Aorta (tissue), 5 donors: ENCODE results near the gene MRPS2. TPM values are rescaled to one million over a fixed set of nuclear protein-coding genes. Genes with fewer than 3 reads are reported as not detected.
A peak's percentile ranks its signal among the peaks of the same experiment; 100 is the strongest.

Experiments used
- ATAC-seq: fragments of 200-7000 bp; cut with Tn5 transposase; one replicate; pipeline ENCODE4 v1.9.1; 2022; ENCODE audit warnings: moderate library complexity; ENCODE audit not compliant: low FRiP score
- DNase-seq, 2 donors: peaks; one replicate each; pipeline ENCODE4 v3.0.0-alpha.2; 2020
- H3K27ac ChIP-seq, 2 donors: one replicate each; pipeline ENCODE4 v1.5.1; 2013; ENCODE audit warnings: low read length in 2 of 2, mild to moderate bottlenecking in 2 of 2, moderate library complexity in 2 of 2, control low read depth in 1 of 2, inconsistent platforms in 1 of 2, low read depth in 1 of 2
- H3K27me3 ChIP-seq, 2 donors: one replicate each; pipeline ENCODE4 v1.6.1; 2013; ENCODE audit warnings: control low read depth in 1 of 2, low read length in 1 of 2, mild to moderate bottlenecking in 1 of 2, moderate library complexity in 1 of 2; ENCODE audit not compliant: insufficient read depth in 2 of 2, control insufficient read depth in 1 of 2
- H3K36me3 ChIP-seq, 2 donors: one replicate each; pipeline ENCODE4 v1.6.1; 2013; ENCODE audit warnings: control low read depth in 1 of 2, low read length in 1 of 2, mild to moderate bottlenecking in 1 of 2; ENCODE audit not compliant: insufficient read depth in 2 of 2, control insufficient read depth in 1 of 2
- H3K4me1 ChIP-seq, 2 donors: one replicate each; pipeline ENCODE4 v1.6.1; 2013; ENCODE audit warnings: low read length in 2 of 2, control low read depth in 1 of 2, mild to moderate bottlenecking in 1 of 2, moderate library complexity in 1 of 2; ENCODE audit not compliant: insufficient read depth in 2 of 2, control insufficient read depth in 1 of 2
- H3K4me3 ChIP-seq, 2 donors: one replicate each; pipeline ENCODE4 v1.5.1; 2013; ENCODE audit warnings: low read length in 2 of 2, control low read depth in 1 of 2, mild to moderate bottlenecking in 1 of 2
- H3K9me3 ChIP-seq: one replicate; pipeline ENCODE4 v1.6.1; 2013; ENCODE audit warnings: mild to moderate bottlenecking, low read length; ENCODE audit not compliant: control insufficient read depth
- WGBS, 2 donors: extraction: QIAGEN DNeasy Blood & Tissue Kit; methylation state at CpG; one replicate each; pipeline ENCODE4 v1.1.7; 2013; 5-methylcytosine and 5-hydroxymethylcytosine counted together
- intact Hi-C, 2 donors: fragments of 100-400 bp; cut with DNase I; formaldehyde crosslinking; loops; one replicate each; pipeline versions ENCODE4 v1.14.2 to v1.15.0; 2022
- polyA plus RNA-seq, 2 donors: library from polyadenylated mRNA; stranded (reverse); fragments of 200-250 nt; gene quantifications; one replicate each; pipeline ENCODE4 v1.2.3, GENCODE V29; 2013
- total RNA-seq, 2 donors: library from RNA; stranded (reverse); fragmentation: NEBNext Ultra II Directional; extraction: Animal tissue kit (Norgen Biotek cat#: 25700); gene quantifications; one replicate each; pipeline ENCODE4 v1.2.1, GENCODE V29; 2021
- donor health status: healthy with polysubstance abuse.
- donor health status: Bipolar disorder and iron deficiency.
- donor health status: DM: no; HTN: no; CAD: no.
- donor health status: DM: no; HTN: no; CAD: no.
- donor health status: DM: yes; HTN: yes; CAD: no.

MRPS2 gene
- total and polyA plus RNA-seq, 4 donors: 15.5 to 30.5 (median 18.3) TPM

DNA sequence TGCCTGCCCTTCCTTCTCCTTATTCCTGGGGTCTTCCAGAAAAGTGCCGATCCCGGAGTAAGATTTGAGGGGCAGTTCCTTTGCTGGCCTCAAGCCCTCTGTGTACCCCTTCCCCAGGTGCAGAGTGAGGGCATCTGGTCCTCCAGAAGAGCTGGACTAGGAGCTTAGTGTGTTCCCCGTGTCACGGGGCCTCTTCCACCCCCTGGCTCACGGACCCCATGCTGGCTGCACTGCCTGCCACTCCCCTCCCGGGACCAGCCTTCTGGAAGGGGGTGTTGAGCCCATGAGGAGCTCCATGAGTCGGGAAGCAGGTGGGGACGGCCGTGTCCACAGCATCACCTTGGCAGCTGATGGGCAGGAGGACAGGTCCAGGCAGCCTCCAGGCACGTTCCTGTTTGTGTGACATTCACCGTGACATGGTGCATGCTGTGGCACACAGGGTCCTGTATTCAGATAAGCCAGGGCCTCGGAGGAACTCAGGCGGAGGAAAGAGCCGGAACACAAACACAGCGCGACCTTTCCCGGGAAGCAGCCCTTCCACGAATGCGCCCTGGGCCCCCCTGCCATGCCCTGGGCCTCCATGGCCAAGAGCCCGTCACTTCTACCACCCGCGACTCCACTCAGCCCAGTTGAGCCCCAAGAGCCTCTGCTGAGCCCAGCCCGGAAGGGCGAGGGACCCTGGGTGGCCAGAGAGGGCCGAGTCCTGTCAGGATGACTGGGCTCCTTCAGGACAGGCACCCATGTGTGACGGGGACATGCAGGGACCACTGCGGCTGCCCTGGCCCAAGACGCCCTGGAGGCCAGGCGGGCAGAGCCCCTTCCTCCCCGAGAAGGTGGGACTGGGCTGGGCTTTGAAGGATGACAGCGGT lies 14.8 kb downstream of the MRPS2 start:
- Histone ChIP-seq H3K27me3 (no peaks in the 10 kb centered on the region), H3K4me3 (no peak overlapping the region), H3K36me3 (no peaks in the 10 kb centered on the region), H3K27ac (no peak overlapping the region), H3K4me1 (no peaks in the 10 kb centered on the region), H3K9me3 (no peaks in the 10 kb centered on the region)
- DNase-seq (peak in 1 of 2 donors; percentile 56), ATAC-seq (no peak)
- WGBS, 2 donors: 77 to 84% methylated on average over 31 of the region's 31 CpGs
- intact Hi-C loops: no loop called here

DNA sequence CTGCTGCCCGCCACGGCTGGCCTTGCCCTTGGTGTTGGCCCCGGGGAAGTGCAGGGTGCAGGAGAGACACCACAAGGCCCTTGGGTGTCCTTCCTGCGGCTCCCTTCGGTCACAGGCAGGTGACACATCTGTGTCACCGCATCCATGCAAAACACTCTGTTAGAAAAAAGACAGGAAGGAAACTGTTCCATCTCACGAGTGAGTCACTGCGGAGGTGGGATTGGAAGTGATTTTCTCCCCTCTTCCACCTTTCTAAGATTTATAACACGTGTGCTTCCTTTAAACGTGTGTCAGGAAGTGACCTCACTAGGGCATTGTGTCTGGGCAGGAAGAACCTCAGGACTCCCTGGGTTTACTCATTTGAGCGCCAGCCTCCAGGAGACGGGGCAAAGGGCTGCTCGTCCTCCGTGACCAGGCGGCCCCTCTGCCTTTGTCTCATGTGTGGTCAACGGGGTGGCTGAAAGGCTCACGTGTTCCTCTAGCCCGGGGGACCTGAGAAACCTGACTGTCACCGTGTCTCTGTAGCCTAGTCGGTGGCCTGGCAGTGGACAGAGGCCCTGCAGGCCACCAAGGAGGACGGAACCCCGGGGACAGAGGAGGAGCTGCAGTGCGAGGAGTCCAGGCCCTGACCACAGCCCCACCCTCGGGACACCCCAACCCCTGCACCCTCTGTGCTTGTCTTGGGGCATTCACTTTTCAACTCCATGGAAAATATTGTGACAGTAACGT lies 15.8 kb downstream of the MRPS2 start:
- Histone ChIP-seq H3K9me3 (no peaks in the 10 kb centered on the region), H3K27ac (no peak overlapping the region), H3K27me3 (no peaks in the 10 kb centered on the region), H3K4me1 (no peaks in the 10 kb centered on the region), H3K36me3 (no peaks in the 10 kb centered on the region), H3K4me3 (no peak overlapping the region)
- intact Hi-C loops: no loop called here
- ATAC-seq (no peak), DNase-seq (peak in 1 of 2 donors; percentile 67)
- WGBS, 2 donors: 79 to 80% methylated on average over 23 to 25 of the region's 25 CpGs

- Histone ChIP-seq H3K4me1 (no peaks in the 10 kb centered on the region), H3K27me3 (no peaks in the 10 kb centered on the region), H3K27ac (no peak overlapping the region), H3K9me3 (no peaks in the 10 kb centered on the region), H3K36me3 (no peaks in the 10 kb centered on the region), H3K4me3 (no peak overlapping the region)
- 89 to 91% methylated on average over 24 of the region's 24 CpGs for WGBS, 2 donors
- DNase-seq: peak in 1 of 2 donors; percentile 56
- no peak for ATAC-seq
- intact Hi-C loops: no loop called here
These were observed 16.9 kb downstream of the MRPS2 start for GRCh38 chr9:135517407-135517822.

DNA sequence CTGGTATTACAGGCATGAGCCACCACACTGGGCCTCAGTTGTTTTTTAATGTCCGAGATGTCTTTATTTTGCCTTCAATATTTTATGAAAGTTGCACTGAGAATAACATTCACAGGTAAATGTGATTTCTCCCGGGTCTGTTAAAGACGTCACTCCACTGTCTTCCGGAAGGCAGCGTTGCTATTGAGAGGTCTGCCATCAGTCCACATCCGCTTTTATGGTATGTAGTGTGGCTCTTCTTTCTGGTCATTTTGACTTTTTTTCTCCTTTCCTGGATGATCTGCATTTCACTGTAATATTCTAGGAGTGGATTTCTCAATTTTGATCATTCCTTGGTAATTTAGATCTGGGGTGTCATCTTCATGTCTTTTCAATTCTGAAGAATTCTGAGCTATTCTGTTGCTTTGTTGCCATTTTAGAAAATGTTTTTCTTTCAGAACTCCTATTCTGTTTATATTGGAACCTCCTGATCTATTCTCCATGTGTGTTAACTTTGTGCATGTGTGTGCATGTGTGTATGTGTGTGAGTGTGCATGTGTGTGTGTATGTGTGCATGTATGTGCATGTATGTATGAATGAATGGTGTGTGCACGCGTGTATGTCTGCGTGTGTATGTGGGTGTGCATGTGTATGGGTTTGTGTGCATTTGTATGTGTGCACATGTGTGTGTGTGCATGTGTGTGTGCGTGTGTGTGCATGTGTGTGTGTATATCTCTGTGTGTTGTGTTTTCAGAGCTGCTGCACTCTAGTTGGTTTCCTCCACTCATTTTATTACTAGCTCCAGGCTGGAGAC lies 18.9 kb downstream of the MRPS2 start:
- intact Hi-C loops: no loop called here
- 92 to 93% methylated on average over 10 of the region's 10 CpGs for WGBS, 2 donors
- no peak for DNase-seq

GRCh38 chr9:135520916-135521607 lies 20.6 kb downstream of the MRPS2 start, which contains the start of gene LCN1:
TSS of gene LCN1 (plus strand) at chr9:135521440. CDS start at chr9:135521498, 58 bp downstream.
- Histone ChIP-seq H3K4me1 (no peaks in the 10 kb centered on the region), H3K27ac (no peak within 1 kb of the TSS), H3K36me3 (no peaks in the 10 kb centered on the region), H3K9me3 (no peaks in the 10 kb centered on the region), H3K27me3 (no peaks in the 10 kb centered on the region), H3K4me3 (no peak within 1 kb of the TSS)
- WGBS, 2 donors: 80 to 82% methylated on average over 18 of the region's 18 CpGs
- intact Hi-C loops: no loop called here
- DNase-seq (peak in 1 of 2 donors; percentile 47), ATAC-seq (no peak)

More for the DNA sequence above, 18.9 kb downstream of the MRPS2 start:
- H3K9me3 ChIP-seq: no peaks in the 10 kb centered on the region
- H3K4me1 ChIP-seq: no peaks in the 10 kb centered on the region
- no peak overlapping the region for H3K27ac ChIP-seq
- H3K27me3 ChIP-seq: no peaks in the 10 kb centered on the region
- no peak for ATAC-seq
- H3K36me3 ChIP-seq: no peaks in the 10 kb centered on the region
- no peak overlapping the region for H3K4me3 ChIP-seq

- no peaks in the 10 kb centered on the region for H3K36me3 ChIP-seq
- intact Hi-C loops: no loop called here
- no peaks in the 10 kb centered on the region for H3K27me3 ChIP-seq
These were observed 21.2 kb downstream of the MRPS2 start for GRCh38 chr9:135521608-135522095.

DNA sequence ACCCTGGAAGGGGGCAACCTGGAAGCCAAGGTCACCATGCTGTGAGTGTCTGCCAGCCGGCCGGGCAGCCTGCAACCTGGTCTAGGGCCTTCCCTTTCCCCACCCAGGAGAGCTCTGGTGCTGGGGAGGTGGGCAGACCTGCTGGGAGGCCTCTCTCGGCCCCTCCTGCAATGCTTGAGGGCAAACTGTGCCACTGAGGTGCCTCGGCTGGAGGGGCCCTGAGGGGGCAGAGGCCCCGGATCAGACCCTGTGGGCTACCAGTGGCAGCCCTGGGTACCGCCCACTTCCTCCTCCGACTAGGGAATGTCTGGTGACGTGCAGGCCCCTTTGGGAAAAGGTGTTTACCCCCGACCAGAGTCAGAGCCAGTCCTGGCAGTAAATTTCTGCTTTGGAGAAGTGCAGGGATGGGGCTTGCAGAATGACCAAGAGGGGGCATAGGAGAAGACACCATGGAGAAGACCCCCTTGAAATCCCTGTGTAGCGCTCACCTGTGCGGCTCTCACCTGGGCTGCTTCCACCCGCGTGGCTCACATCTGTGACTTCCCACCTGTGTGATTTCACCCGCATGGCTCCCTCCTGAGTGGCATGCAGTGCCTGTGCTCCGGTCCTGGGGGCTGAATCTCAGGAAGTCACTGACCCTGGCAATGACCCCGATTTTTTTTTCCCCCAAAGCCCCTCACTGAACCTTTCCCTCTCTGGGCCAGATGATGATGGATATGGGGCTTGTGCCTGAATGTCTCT lies 21.8 kb downstream of the MRPS2 start:
- no peak overlapping the region for H3K4me3 ChIP-seq
- H3K27ac ChIP-seq: no peak overlapping the region
- no peaks in the 10 kb centered on the region for H3K27me3 ChIP-seq
- H3K9me3 ChIP-seq: no peaks in the 10 kb centered on the region
- DNase-seq (no peak), ATAC-seq (no peak)
- H3K36me3 ChIP-seq: no peaks in the 10 kb centered on the region
- intact Hi-C loops: no loop called here
- 65 to 69% methylated on average over 16 of the region's 16 CpGs for WGBS, 2 donors
- H3K4me1 ChIP-seq: no peaks in the 10 kb centered on the region

More at GRCh38 chr9:135521608-135522095, 21.2 kb downstream of the MRPS2 start:
- Histone ChIP-seq H3K27ac (no peak overlapping the region), H3K9me3 (no peaks in the 10 kb centered on the region), H3K4me3 (no peak overlapping the region), H3K4me1 (no peaks in the 10 kb centered on the region)
- DNase-seq (peak in 1 of 2 donors; percentile 53), ATAC-seq (no peak)
- 88 to 92% methylated on average over 9 to 11 of the region's 11 CpGs for WGBS, 2 donors
